GM18505 (cell line): ENCODE results near the gene CDH4.
"Not testable (repeated sequence)": the region's sequence is repeated elsewhere in the genome, so short reads cannot be mapped to it uniquely, and the experiment has no call there.

Experiments
- ATAC-seq: cut with Tn5 transposase; IDR thresholded peaks from one replicate; pipeline ENCODE4 v1.9.1; 2021; ENCODE audit not compliant: unreplicated experiment
- POLR2A ChIP-seq: IDR thresholded peaks from 4 replicates; pipeline ENCODE4 v1.6.1; 2011; ENCODE audit warnings: borderline replicate concordance; ENCODE audit not compliant: insufficient read depth, insufficient read length; ENCODE audit errors: extremely low read depth

Gene CDH4

GRCh38 chr20:61938839-61939690 lies 687.0 kb downstream of the CDH4 start:
- no peak for TF ChIP-seq POLR2A
- no peak for ATAC-seq

GRCh38 chr20:61939691-61940360 lies 687.8 kb downstream of the CDH4 start:
- TF ChIP-seq POLR2A = no peak
- no peak for ATAC-seq

- no peak for ATAC-seq
- TF ChIP-seq POLR2A = no peak
These were observed 688.4 kb downstream of the CDH4 start for GRCh38 chr20:61940491-61940890.

DNA sequence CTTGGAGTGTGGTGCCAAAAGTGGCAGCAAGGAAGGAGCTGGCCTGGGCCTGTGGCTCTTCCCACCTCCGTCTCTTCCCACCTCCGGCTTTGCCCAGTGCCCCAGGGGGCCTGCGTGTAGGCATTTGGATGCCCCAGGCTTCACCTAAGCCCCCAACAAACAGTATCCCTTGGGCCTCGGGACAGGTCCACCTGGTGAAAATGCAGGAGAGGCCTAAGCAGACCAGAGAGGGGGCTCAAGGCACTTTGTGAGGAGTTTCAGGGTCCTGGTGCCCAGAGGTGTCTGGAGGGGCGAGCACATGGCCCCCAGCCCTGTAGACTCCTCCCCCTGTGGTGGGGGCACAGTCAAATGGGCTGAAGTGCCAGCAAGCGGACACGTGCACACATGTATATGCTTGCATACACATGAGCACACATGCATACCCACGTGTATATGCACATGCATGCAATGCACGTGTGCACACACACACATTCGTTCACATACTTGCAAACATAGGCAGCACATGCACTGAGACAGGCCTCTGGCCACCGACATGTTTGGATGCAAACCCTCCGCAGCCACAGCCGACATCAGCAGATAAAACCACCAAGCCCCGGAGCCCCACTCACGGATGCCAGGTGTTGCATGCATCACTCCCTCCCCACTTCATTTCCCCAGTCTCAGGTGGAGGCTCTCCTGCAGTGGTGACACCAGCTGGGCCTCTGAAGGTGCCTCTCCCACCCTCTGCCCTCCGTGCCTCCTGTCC lies 689.1 kb downstream of the CDH4 start:
- no peak for TF ChIP-seq POLR2A
- no peak for ATAC-seq

GRCh38 chr20:61941721-61942405 lies 689.8 kb downstream of the CDH4 start:
- no peak for TF ChIP-seq POLR2A
- no peak for ATAC-seq

- ATAC-seq = no peak
- TF ChIP-seq POLR2A = no peak
These were observed 690.5 kb downstream of the CDH4 start for GRCh38 chr20:61942526-61942925.

DNA sequence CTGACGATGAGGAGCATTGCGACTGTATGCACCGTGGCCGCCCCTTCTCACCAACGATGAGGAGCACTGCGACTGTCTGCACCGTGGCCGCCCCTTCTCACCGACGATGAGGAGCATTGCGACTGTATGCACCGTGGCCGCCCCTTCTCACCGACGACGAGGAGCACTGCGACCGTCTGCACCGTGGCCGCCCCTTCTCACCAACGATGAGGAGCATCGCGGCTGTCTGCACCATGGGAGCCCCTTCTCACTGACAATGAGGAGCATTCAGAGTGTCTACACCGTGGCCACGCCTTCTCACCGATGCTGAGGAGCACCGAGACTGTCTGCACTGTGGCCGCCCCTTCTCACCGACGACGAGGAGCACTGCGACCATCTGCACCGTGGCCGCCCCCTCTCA lies 692.9 kb downstream of the CDH4 start:
- not testable (repeated sequence) for ATAC-seq

DNA sequence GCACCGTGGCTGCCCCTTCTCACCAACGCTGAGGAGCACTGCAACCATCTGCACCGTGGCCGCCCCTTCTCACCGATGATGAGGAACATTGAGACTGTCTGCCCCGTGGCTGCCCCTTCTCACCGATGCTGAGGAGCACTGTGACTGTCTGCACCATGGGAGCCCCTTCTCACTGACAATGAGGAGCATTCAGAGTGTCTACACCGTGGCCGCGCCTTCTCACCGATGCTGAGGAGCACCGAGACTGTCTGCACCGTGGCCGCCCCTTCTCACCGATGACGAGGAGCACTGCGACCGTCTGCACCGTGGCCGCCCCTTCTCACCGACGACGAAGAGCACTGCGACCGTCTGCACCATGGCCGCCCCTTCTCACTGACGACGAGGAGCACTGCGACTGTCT lies 693.4 kb downstream of the CDH4 start:
- ATAC-seq = not testable (repeated sequence)

DNA sequence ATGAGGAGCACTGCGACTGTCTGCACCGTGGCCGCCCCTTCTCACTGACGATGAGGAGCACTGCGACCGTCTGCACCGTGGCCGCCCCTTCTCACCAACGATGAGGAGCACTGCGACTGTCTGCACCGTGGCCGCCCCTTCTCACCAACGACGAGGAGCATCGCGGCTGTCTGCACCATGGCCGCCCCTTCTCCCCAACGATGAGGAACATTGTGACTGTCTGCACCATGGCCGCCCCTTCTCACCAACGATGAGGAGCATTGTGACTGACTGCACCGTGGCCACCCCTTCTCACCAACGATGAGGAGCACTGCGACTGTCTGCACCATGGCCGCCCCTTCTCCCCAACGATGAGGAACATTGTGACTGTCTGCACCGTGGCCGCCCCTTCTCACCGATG lies 696.0 kb downstream of the CDH4 start:
- ATAC-seq = not testable (repeated sequence)

DNA sequence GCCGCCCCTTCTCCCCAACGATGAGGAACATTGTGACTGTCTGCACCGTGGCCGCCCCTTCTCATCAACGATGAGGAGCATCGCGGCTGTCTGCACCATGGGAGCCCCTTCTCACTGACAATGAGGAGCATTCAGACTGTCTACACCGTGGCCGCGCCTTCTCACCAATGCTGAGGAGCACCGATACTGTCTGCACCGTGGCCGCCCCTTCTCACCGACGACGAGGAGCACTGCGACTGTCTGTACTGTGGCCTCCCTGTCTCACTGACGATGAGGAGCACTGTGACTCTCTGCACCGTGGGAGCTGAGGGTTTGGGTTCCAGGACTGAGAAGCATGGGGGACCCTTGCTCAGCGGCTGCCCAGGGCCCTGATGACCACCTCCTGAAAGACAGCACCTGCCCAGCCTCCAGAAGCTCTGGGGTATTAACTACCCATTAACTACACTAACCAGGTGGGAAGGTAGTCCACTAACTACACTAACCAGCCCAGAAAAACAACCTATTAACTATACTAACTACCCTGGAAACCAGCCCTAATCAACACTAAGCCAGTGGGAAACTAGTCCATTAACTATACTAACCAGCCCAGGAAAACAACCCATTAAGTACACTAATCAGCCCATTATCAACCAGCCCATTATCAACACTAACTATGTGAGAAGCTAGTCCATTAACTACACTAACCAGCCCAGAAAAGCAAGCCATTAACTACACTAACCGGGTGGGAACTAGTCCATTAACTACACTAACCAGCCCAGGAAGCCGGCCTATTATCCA lies 696.7 kb downstream of the CDH4 start:
- no peak for TF ChIP-seq POLR2A
- no peak for ATAC-seq

GRCh38 chr20:61949363-61949713 lies 697.3 kb downstream of the CDH4 start:
- TF ChIP-seq POLR2A = no peak
- ATAC-seq = no peak

- ATAC-seq = no peak
- no peak for TF ChIP-seq POLR2A
These were observed 697.9 kb downstream of the CDH4 start for GRCh38 chr20:61949714-61950640.
